ENCODE measurements around the gene MEIS2.

DNA sequence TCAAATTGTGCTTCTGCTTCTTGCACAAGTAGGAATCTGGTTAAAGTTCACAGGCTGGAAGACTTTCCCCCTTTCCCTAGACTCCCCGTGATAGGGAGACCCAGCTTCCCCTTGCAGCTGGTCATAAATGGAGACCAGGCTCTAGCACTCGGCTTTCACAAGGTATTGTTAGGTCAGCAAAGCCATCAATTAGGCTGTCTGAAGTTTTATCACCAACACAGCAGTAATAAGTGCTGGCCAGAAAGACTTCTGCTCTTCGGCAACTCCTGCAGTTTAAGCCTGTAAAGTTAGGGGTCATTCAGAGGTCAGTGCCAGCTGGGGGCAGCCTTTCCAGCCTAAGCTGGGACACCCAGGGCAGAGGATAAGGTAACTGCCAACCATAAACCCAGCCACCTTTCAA, 203.4 kb downstream of the MEIS2 start:
- TF ChIP-seq JUN (CRISPR knock-in tag; IDR thresholded peaks at IDR 0.05) = no peak
- no peak for TF ChIP-seq BRCA1 (CRISPR knock-in tag; IDR thresholded peaks at IDR 0.05)
- TF ChIP-seq, protein P1, sequence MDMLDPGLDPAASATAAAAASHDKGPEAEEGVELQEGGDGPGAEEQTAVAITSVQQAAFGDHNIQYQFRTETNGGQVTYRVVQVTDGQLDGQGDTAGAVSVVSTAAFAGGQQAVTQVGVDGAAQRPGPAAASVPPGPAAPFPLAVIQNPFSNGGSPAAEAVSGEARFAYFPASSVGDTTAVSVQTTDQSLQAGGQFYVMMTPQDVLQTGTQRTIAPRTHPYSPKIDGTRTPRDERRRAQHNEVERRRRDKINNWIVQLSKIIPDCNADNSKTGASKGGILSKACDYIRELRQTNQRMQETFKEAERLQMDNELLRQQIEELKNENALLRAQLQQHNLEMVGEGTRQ (IDR thresholded peaks at IDR 0.05; ENCODE audit: low read depth, low read length) = no peak
- TF ChIP-seq, protein P1 (CRISPR knock-in tag; IDR thresholded peaks at IDR 0.05; ENCODE audit: borderline replicate concordance) = no peak
- TF ChIP-seq, protein P2, sequence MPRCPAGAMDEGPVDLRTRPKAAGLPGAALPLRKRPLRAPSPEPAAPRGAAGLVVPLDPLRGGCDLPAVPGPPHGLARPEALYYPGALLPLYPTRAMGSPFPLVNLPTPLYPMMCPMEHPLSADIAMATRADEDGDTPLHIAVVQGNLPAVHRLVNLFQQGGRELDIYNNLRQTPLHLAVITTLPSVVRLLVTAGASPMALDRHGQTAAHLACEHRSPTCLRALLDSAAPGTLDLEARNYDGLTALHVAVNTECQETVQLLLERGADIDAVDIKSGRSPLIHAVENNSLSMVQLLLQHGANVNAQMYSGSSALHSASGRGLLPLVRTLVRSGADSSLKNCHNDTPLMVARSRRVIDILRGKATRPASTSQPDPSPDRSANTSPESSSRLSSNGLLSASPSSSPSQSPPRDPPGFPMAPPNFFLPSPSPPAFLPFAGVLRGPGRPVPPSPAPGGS (CRISPR knock-in tag; IDR thresholded peaks at IDR 0.05) = no peak
- TF ChIP-seq ZNF747 (CRISPR knock-in tag; IDR thresholded peaks at IDR 0.05; ENCODE audit: borderline replicate concordance) = no peak
- no peak for TF ChIP-seq ZNF20 (CRISPR knock-in tag; IDR thresholded peaks at IDR 0.05)
- no peak for TF ChIP-seq GLI4 (CRISPR knock-in tag; IDR thresholded peaks at IDR 0.05; ENCODE audit: borderline replicate concordance)
- no peak for TF ChIP-seq RXRA (CRISPR knock-in tag; IDR thresholded peaks at IDR 0.05)

All from HepG2 (cell line).